IPS-18c (cell line): ENCODE results near the gene LDB1.

ENCODE experiments used
- H3K4me3 ChIP-seq: 2 replicates; pipeline ENCODE4 v1.7.0; 2013; ENCODE audit warnings: low read depth, mild to moderate bottlenecking, low read length, moderate library complexity; ENCODE audit not compliant: insufficient read depth
- H3K9me3 ChIP-seq: one replicate; pipeline ENCODE4 v1.6.1; 2013; ENCODE audit warnings: mild to moderate bottlenecking, low read length, moderate library complexity; ENCODE audit not compliant: control insufficient read depth, insufficient read depth

LDB1 gene

GRCh38 chr10:102120142-102120990 is at the start of gene LDB1:
Gene LDB1 (minus strand): TSS chr10:102120368. CDS start chr10:102120110, 258 bp downstream.
- Histone ChIP-seq H3K9me3 (no peaks in the 10 kb centered on the region), H3K4me3 (peak within 1 kb of the TSS; percentile 85)

- Histone ChIP-seq H3K4me3 (no peak overlapping the region), H3K9me3 (no peaks in the 10 kb centered on the region)
Measured at GRCh38 chr10:102167861-102168260, 47.7 kb upstream of the LDB1 start.

GRCh38 chr10:102163342-102163989 is 43.3 kb upstream of the LDB1 start:
- Histone ChIP-seq H3K9me3 (no peaks in the 10 kb centered on the region), H3K4me3 (no peak overlapping the region)

- Histone ChIP-seq H3K4me3 (no peak overlapping the region), H3K9me3 (no peaks in the 10 kb centered on the region)
Measured at GRCh38 chr10:102159831-102160230, 39.7 kb upstream of the LDB1 start.

- Histone ChIP-seq H3K4me3 (no peak overlapping the region), H3K9me3 (no peaks in the 10 kb centered on the region)
Measured at GRCh38 chr10:102159051-102159597, 39.0 kb upstream of the LDB1 start.

- no peak overlapping the region for H3K4me3 ChIP-seq
Measured at GRCh38 chr10:102157224-102157623, 37.1 kb upstream of the LDB1 start.

GRCh38 chr10:102154466-102155116 is 34.4 kb upstream of the LDB1 start:
- no peaks in the 10 kb centered on the region for H3K9me3 ChIP-seq
- H3K4me3 ChIP-seq: 0 out of 2 replicates have a peak overlapping the region, but pooled peaks have one; percentile 15

More at GRCh38 chr10:102157224-102157623, 37.1 kb upstream of the LDB1 start:
- H3K9me3 ChIP-seq: no peaks in the 10 kb centered on the region

- no peaks in the 10 kb centered on the region for H3K9me3 ChIP-seq
- H3K4me3 ChIP-seq: peak overlapping the region; percentile 99
Measured at GRCh38 chr10:102153093-102153620, 33.0 kb upstream of the LDB1 start.

GRCh38 chr10:102152545-102152890 is 32.4 kb upstream of the LDB1 start:
- H3K9me3 ChIP-seq: no peaks in the 10 kb centered on the region

GRCh38 chr10:102151774-102152544 is 31.8 kb upstream of the LDB1 start, which contains the start of gene NOLC1:
Gene NOLC1 (plus strand): TSS chr10:102152389. CDS start chr10:102152411, 22 bp downstream.
- peak within 1 kb of the TSS; percentile 99 for H3K4me3 ChIP-seq
- H3K9me3 ChIP-seq: no peaks in the 10 kb centered on the region

More at GRCh38 chr10:102152545-102152890, 32.4 kb upstream of the LDB1 start:
- H3K4me3 ChIP-seq: peak overlapping the region; percentile 99

GRCh38 chr10:102150970-102151773 is 31.0 kb upstream of the LDB1 start:
- Histone ChIP-seq H3K4me3 (peak overlapping the region; percentile 46; the same call in 1 of the 2 replicates), H3K9me3 (no peaks in the 10 kb centered on the region)

- H3K4me3 ChIP-seq: no peak overlapping the region
- no peaks in the 10 kb centered on the region for H3K9me3 ChIP-seq
Measured at GRCh38 chr10:102148275-102148674, 28.1 kb upstream of the LDB1 start.

- H3K4me3 ChIP-seq: no peak overlapping the region
- no peaks in the 10 kb centered on the region for H3K9me3 ChIP-seq
Measured at GRCh38 chr10:102147561-102147960, 27.4 kb upstream of the LDB1 start.

GRCh38 chr10:102146971-102147428 is 26.8 kb upstream of the LDB1 start:
- H3K4me3 ChIP-seq: no peak overlapping the region
- H3K9me3 ChIP-seq: no peaks in the 10 kb centered on the region

- no peaks in the 10 kb centered on the region for H3K9me3 ChIP-seq
- H3K4me3 ChIP-seq: no peak overlapping the region
Measured at GRCh38 chr10:102141583-102142107, 21.5 kb upstream of the LDB1 start.
